MCF 10A (cell line): Measurements from ENCODE around the gene BTG2. TPM values are rescaled to one million over a fixed set of nuclear protein-coding genes. Genes with fewer than 3 reads are reported as not detected.

ENCODE experiments used
- BruUV-seq: library from RNA; stranded (reverse); fragments of 400-500 nt; replicated peaks from 2 replicates; lab custom pipeline; 2021; lab: Mats Ljungman, UMichigan
- CTCF ChIA-PET: fragments of 300-600 bp; sonication (Branson Sonifier 250); formaldehyde crosslinking; extraction: SDS; loops from one replicate; lab custom pipeline; 2021; ENCODE audit warnings: antibody characterized with exemption, inconsistent platforms; lab: Yijun Ruan, JAX
- POLR2A ChIA-PET: fragments of 300-600, 350-650 bp; sonication (Branson Sonifier 250); formaldehyde crosslinking; extraction: SDS; loops from one replicate; lab custom pipeline; 2020; ENCODE audit warnings: antibody characterized with exemption, inconsistent platforms; lab: Yijun Ruan, JAX
- DNase-seq: peaks from one replicate; pipeline ENCODE4 v3.0.0-alpha.2; 2018; ENCODE audit not compliant: unreplicated experiment
- H3K27ac Mint-ChIP-seq: one replicate; pipeline ENCODE4 v1.8.0; 2022; ENCODE audit warnings: mild to moderate bottlenecking, low read depth, mixed read lengths; ENCODE audit not compliant: unreplicated experiment
- H3K27me3 Mint-ChIP-seq: one replicate; pipeline ENCODE4 v1.8.0; 2022; ENCODE audit warnings: mixed read lengths; ENCODE audit not compliant: insufficient read depth, unreplicated experiment
- H3K36me3 Mint-ChIP-seq: one replicate; pipeline ENCODE4 v1.8.0; 2022; ENCODE audit warnings: mild to moderate bottlenecking, moderate library complexity, mixed read lengths; ENCODE audit not compliant: insufficient read depth, unreplicated experiment
- H3K4me1 Mint-ChIP-seq: one replicate; pipeline ENCODE4 v1.8.0; 2022; ENCODE audit warnings: mixed read lengths; ENCODE audit not compliant: insufficient read depth, unreplicated experiment
- H3K4me3 Mint-ChIP-seq: one replicate; pipeline ENCODE4 v1.8.0; 2022; ENCODE audit warnings: mild to moderate bottlenecking, moderate library complexity, mixed read lengths; ENCODE audit not compliant: unreplicated experiment
- H3K9me3 Mint-ChIP-seq: one replicate; pipeline ENCODE4 v1.8.0; 2022; ENCODE audit warnings: mixed read lengths; ENCODE audit not compliant: unreplicated experiment
- intact Hi-C: fragments of 100-400 bp; cut with micrococcal nuclease; formaldehyde crosslinking; loops from 2 replicates; pipeline ENCODE4 v1.14.1; 2022
- total RNA-seq: library from RNA; stranded (reverse); gene quantifications from 2 replicates; pipeline ENCODE4 v1.2.3, GENCODE V29; 2022
- TF ChIP-seq, protein P1 (sequence below): fragments of 200-600 bp; IDR thresholded peaks from one replicate; pipeline ENCODE4 v1.8.0; 2022; ENCODE audit warnings: antibody characterized with exemption, mild to moderate bottlenecking; ENCODE audit not compliant: unreplicated experiment

The BTG2 gene
- total RNA-seq, 1 experiment from 2014 or later, result 44.4 TPM

GRCh38 chr1:203275656-203276272 is 29.6 kb upstream of the BTG2 start:
- H3K36me3 Mint-ChIP-seq, result no peaks in the 10 kb centered on the region
- no TSS peak for BruUV-seq
- H3K27ac Mint-ChIP-seq, result no peak overlapping the region
- DNase-seq, result no peak
- H3K4me1 Mint-ChIP-seq, result peaks cover 14% of the 10 kb centered on the region
- intact Hi-C loops, result no loop called here
- no peaks in the 10 kb centered on the region for H3K9me3 Mint-ChIP-seq
- no peaks in the 10 kb centered on the region for H3K27me3 Mint-ChIP-seq
- CTCF ChIA-PET, result interaction anchor here (0.6 to 27.4 kb wide), 18 partner anchors 6 to 435 kb away, joined by 3 to 980 read pairs (median 5); partner anchors contain the start of gene BTG2
- TF ChIP-seq, protein P1, sequence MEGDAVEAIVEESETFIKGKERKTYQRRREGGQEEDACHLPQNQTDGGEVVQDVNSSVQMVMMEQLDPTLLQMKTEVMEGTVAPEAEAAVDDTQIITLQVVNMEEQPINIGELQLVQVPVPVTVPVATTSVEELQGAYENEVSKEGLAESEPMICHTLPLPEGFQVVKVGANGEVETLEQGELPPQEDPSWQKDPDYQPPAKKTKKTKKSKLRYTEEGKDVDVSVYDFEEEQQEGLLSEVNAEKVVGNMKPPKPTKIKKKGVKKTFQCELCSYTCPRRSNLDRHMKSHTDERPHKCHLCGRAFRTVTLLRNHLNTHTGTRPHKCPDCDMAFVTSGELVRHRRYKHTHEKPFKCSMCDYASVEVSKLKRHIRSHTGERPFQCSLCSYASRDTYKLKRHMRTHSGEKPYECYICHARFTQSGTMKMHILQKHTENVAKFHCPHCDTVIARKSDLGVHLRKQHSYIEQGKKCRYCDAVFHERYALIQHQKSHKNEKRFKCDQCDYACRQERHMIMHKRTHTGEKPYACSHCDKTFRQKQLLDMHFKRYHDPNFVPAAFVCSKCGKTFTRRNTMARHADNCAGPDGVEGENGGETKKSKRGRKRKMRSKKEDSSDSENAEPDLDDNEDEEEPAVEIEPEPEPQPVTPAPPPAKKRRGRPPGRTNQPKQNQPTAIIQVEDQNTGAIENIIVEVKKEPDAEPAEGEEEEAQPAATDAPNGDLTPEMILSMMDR, result no peak
- POLR2A ChIA-PET, result interaction anchor here (0.7 to 3.0 kb wide), 6 partner anchors 8 to 426 kb away, joined by 3 to 21 read pairs (median 5); partner anchors contain the start of gene BTG2
- H3K4me3 Mint-ChIP-seq, result no peak overlapping the region

DNA sequence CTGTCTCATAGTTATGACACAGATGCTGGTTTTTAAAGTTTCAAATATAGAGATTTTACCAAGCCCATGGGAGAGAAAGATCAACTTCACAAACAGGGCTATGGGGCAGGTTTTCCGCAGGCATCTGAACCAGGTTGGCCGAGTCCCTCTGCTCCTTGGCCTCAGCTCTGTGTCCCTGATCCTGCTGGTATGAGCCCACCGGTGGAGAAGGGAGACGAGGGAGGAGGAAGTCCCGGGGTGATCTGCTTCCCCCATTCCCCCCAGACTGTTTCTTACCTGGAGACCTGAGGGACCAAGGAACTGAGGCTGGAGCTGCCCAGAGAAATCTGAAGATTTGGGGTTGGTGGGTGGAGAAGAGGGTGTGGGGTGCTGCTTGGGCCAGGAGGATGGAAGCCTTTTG is 28.9 kb upstream of the BTG2 start:
- Mint-ChIP-seq H3K27me3 (no peaks in the 10 kb centered on the region), H3K36me3 (no peaks in the 10 kb centered on the region), H3K4me3 (no peak overlapping the region), H3K9me3 (no peaks in the 10 kb centered on the region), H3K27ac (no peak overlapping the region), H3K4me1 (peaks cover 21% of the 10 kb centered on the region)
- POLR2A ChIA-PET, result interaction anchor here (1.6 to 3.0 kb wide), 3 partner anchors 9 to 51 kb away, joined by 4 to 11 read pairs (median 6); partner anchors contain the start of gene BTG2
- TF ChIP-seq, protein P1, result no peak
- DNase-seq, result no peak
- intact Hi-C loops, result no loop called here
- BruUV-seq, result no TSS peak
- CTCF ChIA-PET, result interaction anchor here (0.6 to 27.4 kb wide), 15 partner anchors 7 to 412 kb away, joined by 3 to 980 read pairs (median 4); no protein-coding TSS in a partner anchor

GRCh38 chr1:203276916-203277545 is 28.3 kb upstream of the BTG2 start:
- CTCF ChIA-PET, result interaction anchor here (0.6 to 27.4 kb wide), 17 partner anchors 7 to 403 kb away, joined by 3 to 980 read pairs (median 4); no protein-coding TSS in a partner anchor
- intact Hi-C loops, result no loop called here
- Mint-ChIP-seq H3K9me3 (no peaks in the 10 kb centered on the region), H3K27ac (no peak overlapping the region), H3K27me3 (no peaks in the 10 kb centered on the region), H3K36me3 (no peaks in the 10 kb centered on the region), H3K4me1 (peaks cover 21% of the 10 kb centered on the region), H3K4me3 (no peak overlapping the region)
- no TSS peak for BruUV-seq
- POLR2A ChIA-PET, result interaction anchor here (0.6 to 3.0 kb wide), 6 partner anchors 8 to 119 kb away, joined by 3 to 11 read pairs (median 4); partner anchors contain the start of gene BTG2
- DNase-seq, result no peak
- TF ChIP-seq, protein P1, result no peak
